Panc1 (cell line): Measurements from ENCODE around the gene ASXL1. TPM values are rescaled to one million over a fixed set of nuclear protein-coding genes. Genes with fewer than 3 reads are reported as not detected.

Experiments used
- ATAC-seq: fragments of 200-7000 bp; cut with Tn5 transposase; 2 replicates; pipeline ENCODE4 v1.9.1; 2020; ENCODE audit warnings: mild to moderate bottlenecking, moderate library complexity
- BruUV-seq: library from RNA; stranded (reverse); fragments of 400-500 nt; replicated peaks from 2 replicates; lab custom pipeline; 2021; lab: Mats Ljungman, UMichigan
- CTCF ChIA-PET: fragments of 300-600 bp; sonication (Branson Sonifier 250); formaldehyde crosslinking; loops from one replicate; lab custom pipeline; 2022; ENCODE audit warnings: antibody characterized with exemption; lab: Charles Lee
- POLR2A ChIA-PET: fragments of 300-600 bp; sonication (Branson Sonifier 250); formaldehyde crosslinking; loops from one replicate; lab custom pipeline; 2022; ENCODE audit warnings: antibody characterized with exemption; lab: Charles Lee
- DNase-seq: peaks from one replicate; pipeline ENCODE4 v3.0.0-alpha.2; 2010; ENCODE audit warnings: low read depth, low spot score
- H3K27ac ChIP-seq: 2 replicates; pipeline ENCODE4 v1.5.1; 2011; ENCODE audit warnings: mild to moderate bottlenecking, low read length, inconsistent platforms
- H3K27me3 ChIP-seq: fragments of 200-500 bp; sonication (Bioruptor generic); 2 replicates; pipeline ENCODE4 v1.6.0; 2014; ENCODE audit warnings: low read length, inconsistent platforms; ENCODE audit not compliant: control insufficient read depth, insufficient read depth
- H3K36me3 ChIP-seq: fragments of 200-500 bp; sonication (Bioruptor generic); 2 replicates; pipeline ENCODE4 v1.5.1; 2014; ENCODE audit warnings: inconsistent platforms, mild to moderate bottlenecking, low read length, moderate library complexity; ENCODE audit not compliant: control insufficient read depth, insufficient read depth
- H3K4me1 ChIP-seq: 2 replicates; pipeline ENCODE4 v1.5.1; 2011; ENCODE audit warnings: inconsistent platforms, mild to moderate bottlenecking, low read length, moderate library complexity; ENCODE audit not compliant: control insufficient read depth, insufficient read depth
- H3K4me3 ChIP-seq, 2 experiments: 2 replicates each; pipeline ENCODE4 v1.5.1; 2011 to 2012; ENCODE audit warnings: low read depth in 2 of 2, low read length in 2 of 2, mild to moderate bottlenecking in 2 of 2, inconsistent platforms in 1 of 2, moderate library complexity in 1 of 2
- H3K9me3 ChIP-seq: fragments of 200-500 bp; sonication (Bioruptor generic); 2 replicates; pipeline ENCODE4 v1.5.1; 2014; ENCODE audit warnings: low read depth, mild to moderate bottlenecking, inconsistent platforms, low read length, moderate library complexity; ENCODE audit not compliant: control insufficient read depth, insufficient read depth
- POLR2AphosphoS5 ChIP-seq: IDR thresholded peaks from 2 replicates; pipeline ENCODE4 v1.6.1; 2012; ENCODE audit warnings: mild to moderate bottlenecking, low read depth, low read length, moderate library complexity
- SIN3A ChIP-seq: IDR thresholded peaks from 2 replicates; pipeline ENCODE4 v1.6.1; 2012; ENCODE audit warnings: low read depth, mild to moderate bottlenecking, low read length, moderate library complexity, borderline replicate concordance; ENCODE audit not compliant: insufficient read depth
- TCF7L2 ChIP-seq: IDR thresholded peaks from 2 replicates; pipeline ENCODE4 v1.6.1; 2011; ENCODE audit warnings: mild to moderate bottlenecking, low read depth, low read length, inconsistent platforms
- in situ Hi-C: cut with HindIII; loops from 2 replicates; pipeline ENCODE4 v1.10.0; 2016; ENCODE audit warnings: low sequenced_read_pairs, low pct_unique_long_range_greater_than_20kb
- intact Hi-C: fragments of 100-400 bp; cut with micrococcal nuclease; formaldehyde crosslinking; loops from one replicate; pipeline ENCODE4 v1.10.0; 2022; ENCODE audit not compliant: unreplicated experiment
- total RNA-seq: library from RNA; stranded (reverse); gene quantifications from one replicate; pipeline ENCODE4 v1.2.1, GENCODE V29; 2021; ENCODE audit not compliant: unreplicated experiment
- TF ChIP-seq, protein P1 (sequence below), 2 experiments: IDR thresholded peaks; 2 replicates each; pipeline ENCODE4 v1.6.1; 2011 to 2012; ENCODE audit warnings: low read depth in 2 of 2, control low read depth in 1 of 2, low read length in 1 of 2, mild to moderate bottlenecking in 1 of 2, moderate library complexity in 1 of 2; ENCODE audit not compliant: insufficient read depth in 1 of 2
- TF ChIP-seq, protein P2 (sequence below): fragments of 450-650 bp; IDR thresholded peaks from 2 replicates; pipeline ENCODE4 v1.5.1; 2017; ENCODE audit warnings: mild to moderate bottlenecking

ASXL1 gene
- total RNA-seq, 1 experiment from 2014 or later: 205 TPM

DNA sequence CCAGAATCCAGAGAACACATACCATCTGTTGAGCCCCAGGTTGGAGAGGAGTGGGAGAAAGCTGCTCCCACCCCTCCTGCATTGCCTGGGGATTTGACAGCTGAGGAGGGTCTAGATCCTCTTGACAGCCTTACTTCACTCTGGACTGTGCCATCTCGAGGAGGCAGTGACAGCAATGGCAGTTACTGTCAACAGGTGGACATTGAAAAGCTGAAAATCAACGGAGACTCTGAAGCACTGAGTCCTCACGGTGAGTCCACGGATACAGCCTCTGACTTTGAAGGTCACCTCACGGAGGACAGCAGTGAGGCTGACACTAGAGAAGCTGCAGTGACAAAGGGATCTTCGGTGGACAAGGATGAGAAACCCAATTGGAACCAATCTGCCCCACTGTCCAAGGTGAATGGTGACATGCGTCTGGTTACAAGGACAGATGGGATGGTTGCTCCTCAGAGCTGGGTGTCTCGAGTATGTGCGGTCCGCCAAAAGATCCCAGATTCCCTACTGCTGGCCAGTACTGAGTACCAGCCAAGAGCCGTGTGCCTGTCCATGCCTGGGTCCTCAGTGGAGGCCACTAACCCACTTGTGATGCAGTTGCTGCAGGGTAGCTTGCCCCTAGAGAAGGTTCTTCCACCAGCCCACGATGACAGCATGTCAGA is 77.4 kb downstream of the ASXL1 start:
- DNase-seq: no peak
- no peak overlapping the region for H3K4me3 ChIP-seq
- H3K27me3 ChIP-seq: no peaks in the 10 kb centered on the region
- H3K4me1 ChIP-seq: no peaks in the 10 kb centered on the region
- in situ Hi-C loops (no loop called here), intact Hi-C loops (no loop called here)
- no peak for ATAC-seq
- no TSS peak for BruUV-seq
- CTCF ChIA-PET: no interaction called here
- H3K36me3 ChIP-seq: peaks cover 85% of the 10 kb centered on the region
- TF ChIP-seq, protein P1, sequence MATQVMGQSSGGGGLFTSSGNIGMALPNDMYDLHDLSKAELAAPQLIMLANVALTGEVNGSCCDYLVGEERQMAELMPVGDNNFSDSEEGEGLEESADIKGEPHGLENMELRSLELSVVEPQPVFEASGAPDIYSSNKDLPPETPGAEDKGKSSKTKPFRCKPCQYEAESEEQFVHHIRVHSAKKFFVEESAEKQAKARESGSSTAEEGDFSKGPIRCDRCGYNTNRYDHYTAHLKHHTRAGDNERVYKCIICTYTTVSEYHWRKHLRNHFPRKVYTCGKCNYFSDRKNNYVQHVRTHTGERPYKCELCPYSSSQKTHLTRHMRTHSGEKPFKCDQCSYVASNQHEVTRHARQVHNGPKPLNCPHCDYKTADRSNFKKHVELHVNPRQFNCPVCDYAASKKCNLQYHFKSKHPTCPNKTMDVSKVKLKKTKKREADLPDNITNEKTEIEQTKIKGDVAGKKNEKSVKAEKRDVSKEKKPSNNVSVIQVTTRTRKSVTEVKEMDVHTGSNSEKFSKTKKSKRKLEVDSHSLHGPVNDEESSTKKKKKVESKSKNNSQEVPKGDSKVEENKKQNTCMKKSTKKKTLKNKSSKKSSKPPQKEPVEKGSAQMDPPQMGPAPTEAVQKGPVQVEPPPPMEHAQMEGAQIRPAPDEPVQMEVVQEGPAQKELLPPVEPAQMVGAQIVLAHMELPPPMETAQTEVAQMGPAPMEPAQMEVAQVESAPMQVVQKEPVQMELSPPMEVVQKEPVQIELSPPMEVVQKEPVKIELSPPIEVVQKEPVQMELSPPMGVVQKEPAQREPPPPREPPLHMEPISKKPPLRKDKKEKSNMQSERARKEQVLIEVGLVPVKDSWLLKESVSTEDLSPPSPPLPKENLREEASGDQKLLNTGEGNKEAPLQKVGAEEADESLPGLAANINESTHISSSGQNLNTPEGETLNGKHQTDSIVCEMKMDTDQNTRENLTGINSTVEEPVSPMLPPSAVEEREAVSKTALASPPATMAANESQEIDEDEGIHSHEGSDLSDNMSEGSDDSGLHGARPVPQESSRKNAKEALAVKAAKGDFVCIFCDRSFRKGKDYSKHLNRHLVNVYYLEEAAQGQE (IDR thresholded peaks at IDR 0.05; ENCODE audit: insufficient read depth in 1 of 2, low read depth in 2 of 2, low read length in 1 of 2): no peak
- TF ChIP-seq, protein P2, sequence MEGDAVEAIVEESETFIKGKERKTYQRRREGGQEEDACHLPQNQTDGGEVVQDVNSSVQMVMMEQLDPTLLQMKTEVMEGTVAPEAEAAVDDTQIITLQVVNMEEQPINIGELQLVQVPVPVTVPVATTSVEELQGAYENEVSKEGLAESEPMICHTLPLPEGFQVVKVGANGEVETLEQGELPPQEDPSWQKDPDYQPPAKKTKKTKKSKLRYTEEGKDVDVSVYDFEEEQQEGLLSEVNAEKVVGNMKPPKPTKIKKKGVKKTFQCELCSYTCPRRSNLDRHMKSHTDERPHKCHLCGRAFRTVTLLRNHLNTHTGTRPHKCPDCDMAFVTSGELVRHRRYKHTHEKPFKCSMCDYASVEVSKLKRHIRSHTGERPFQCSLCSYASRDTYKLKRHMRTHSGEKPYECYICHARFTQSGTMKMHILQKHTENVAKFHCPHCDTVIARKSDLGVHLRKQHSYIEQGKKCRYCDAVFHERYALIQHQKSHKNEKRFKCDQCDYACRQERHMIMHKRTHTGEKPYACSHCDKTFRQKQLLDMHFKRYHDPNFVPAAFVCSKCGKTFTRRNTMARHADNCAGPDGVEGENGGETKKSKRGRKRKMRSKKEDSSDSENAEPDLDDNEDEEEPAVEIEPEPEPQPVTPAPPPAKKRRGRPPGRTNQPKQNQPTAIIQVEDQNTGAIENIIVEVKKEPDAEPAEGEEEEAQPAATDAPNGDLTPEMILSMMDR: no peak
- TF ChIP-seq TCF7L2: no peak
- POLR2A ChIA-PET: no interaction called here
- H3K9me3 ChIP-seq: no peaks in the 10 kb centered on the region
- no peak overlapping the region for H3K27ac ChIP-seq

DNA sequence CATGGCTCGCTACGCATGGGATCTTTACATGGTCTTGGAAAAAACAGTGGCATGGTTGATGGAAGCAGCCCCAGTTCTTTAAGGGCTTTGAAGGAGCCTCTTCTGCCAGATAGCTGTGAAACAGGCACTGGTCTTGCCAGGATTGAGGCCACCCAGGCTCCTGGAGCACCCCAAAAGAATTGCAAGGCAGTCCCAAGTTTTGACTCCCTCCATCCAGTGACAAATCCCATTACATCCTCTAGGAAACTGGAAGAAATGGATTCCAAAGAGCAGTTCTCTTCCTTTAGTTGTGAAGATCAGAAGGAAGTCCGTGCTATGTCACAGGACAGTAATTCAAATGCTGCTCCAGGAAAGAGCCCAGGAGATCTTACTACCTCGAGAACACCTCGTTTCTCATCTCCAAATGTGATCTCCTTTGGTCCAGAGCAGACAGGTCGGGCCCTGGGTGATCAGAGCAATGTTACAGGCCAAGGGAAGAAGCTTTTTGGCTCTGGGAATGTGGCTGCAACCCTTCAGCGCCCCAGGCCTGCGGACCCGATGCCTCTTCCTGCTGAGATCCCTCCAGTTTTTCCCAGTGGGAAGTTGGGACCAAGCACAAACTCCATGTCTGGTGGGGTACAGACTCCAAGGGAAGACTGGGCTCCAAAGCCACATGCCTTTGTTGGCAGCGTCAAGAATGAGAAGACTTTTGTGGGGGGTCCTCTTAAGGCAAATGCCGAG is 78.2 kb downstream of the ASXL1 start:
- in situ Hi-C loops: no loop called here
- ChIA-PET CTCF (no interaction called here), POLR2A (no interaction called here)
- peaks cover 78% of the 10 kb centered on the region for H3K36me3 ChIP-seq
- TSS peak; percentile 14 for BruUV-seq
- no peak for TF ChIP-seq SIN3A
- TF ChIP-seq, protein P2: no peak
- TF ChIP-seq POLR2AphosphoS5: 0 out of 2 replicates have a peak, but pooled peaks have one; percentile 23
- TF ChIP-seq, protein P1 (IDR thresholded peaks at IDR 0.05; ENCODE audit: insufficient read depth in 1 of 2, low read depth in 2 of 2, low read length in 1 of 2): no peak
- H3K27me3 ChIP-seq: no peaks in the 10 kb centered on the region
- intact Hi-C loops: no loop called here
- no peaks in the 10 kb centered on the region for H3K9me3 ChIP-seq
- no peak overlapping the region for H3K4me3 ChIP-seq
- no peaks in the 10 kb centered on the region for H3K4me1 ChIP-seq
- H3K27ac ChIP-seq: no peak overlapping the region
- ATAC-seq (no peak), DNase-seq (no peak)
